Transverse colon (tissue), 4 donors: Measurements from ENCODE around the gene BLNK. TPM values are rescaled to one million over a fixed set of nuclear protein-coding genes. Genes with fewer than 3 reads are reported as not detected.

Source experiments
- DNase-seq: peaks from one replicate; pipeline ENCODE4 v3.0.0-alpha.2; 2019
- H3K27ac ChIP-seq, 4 donors: fragments of 200-600 bp; sonication (generic); 2 replicates each; pipeline ENCODE4 v1.5.1; 2016 to 2018; ENCODE audit warnings: inconsistent platforms in 4 of 4
- H3K27me3 ChIP-seq: fragments of 200-600 bp; sonication (generic); 2 replicates; pipeline ENCODE4 v1.5.1; 2017; ENCODE audit warnings: inconsistent platforms
- H3K36me3 ChIP-seq, 4 donors: fragments of 200-600 bp; sonication (generic); 2 replicates each; pipeline ENCODE4 v1.5.1; 2017 to 2019; ENCODE audit warnings: inconsistent platforms in 4 of 4
- H3K4me1 ChIP-seq, 4 donors: fragments of 200-600 bp; sonication (generic); 2 replicates each; pipeline ENCODE4 v1.5.1; 2017 to 2020; ENCODE audit warnings: inconsistent platforms in 4 of 4
- H3K4me3 ChIP-seq, 4 donors: fragments of 200-600 bp; sonication (generic); 1 replicate in 1 of 4; 2 replicates in 3 of 4; pipeline versions ENCODE4 v1.5.1 to v1.6.1; 2017 to 2019; ENCODE audit warnings: inconsistent platforms in 4 of 4
- H3K9me3 ChIP-seq, 2 donors: fragments of 200-600 bp; sonication (generic); 2 replicates each; pipeline ENCODE4 v1.5.1; 2017 to 2019; ENCODE audit warnings: inconsistent platforms in 2 of 2
- CTCF ChIP-seq, 5 experiments: fragments of 200-600 bp in 3 of 5; fragments of 450-650 bp in 2 of 5; sonication (generic) in 3 of 5; IDR thresholded peaks; 1 replicate in 2 of 5; 2 replicates in 3 of 5; pipeline ENCODE4 v1.5.1; 2016 to 2017; ENCODE audit warnings: antibody characterized with exemption in 5 of 5, inconsistent platforms in 3 of 5, mild to moderate bottlenecking in 2 of 5, moderate library complexity in 1 of 5
- EP300 ChIP-seq: sonication (generic); formaldehyde crosslinking; IDR thresholded peaks from one replicate; pipeline ENCODE4 v1.6.1; 2017; ENCODE audit warnings: antibody characterized with exemption, low read depth
- POLR2A ChIP-seq: fragments of 450-650 bp; IDR thresholded peaks from one replicate; pipeline ENCODE4 v1.6.1; 2016; ENCODE audit warnings: antibody characterized with exemption, mild to moderate bottlenecking, moderate library complexity
- POLR2AphosphoS5 ChIP-seq, 3 donors: sonication (generic); formaldehyde crosslinking; IDR thresholded peaks; one replicate each; pipeline ENCODE4 v1.6.1; 2016; ENCODE audit warnings: antibody characterized with exemption in 3 of 3
- WGBS, 2 donors: methylation state at CpG; one replicate each; pipeline ENCODE4 v1.1.5; 2018; ENCODE audit warnings: low coverage in 1 of 2; 5-methylcytosine and 5-hydroxymethylcytosine counted together
- in situ Hi-C, 4 donors: fragments of 200-750 bp; cut with MboI; loops; one replicate each; pipeline versions ENCODE4 v1.15.0 to v1.15.1; 2017; ENCODE audit warnings: low sequenced_read_pairs in 3 of 4, low pct_ligation_motif_present in 1 of 4, low pct_unique_long_range_greater_than_20kb in 1 of 4
- intact Hi-C: fragments of 100-400 bp; cut with DNase I; formaldehyde crosslinking; loops from one replicate; pipeline ENCODE4 v1.15.1; 2023; ENCODE audit warnings: low total_unique reads
- total RNA-seq, 4 donors: library from RNA; depleted of rRNA; stranded (reverse); fragments of >200 nt; gene quantifications; one replicate each; pipeline ENCODE4 v1.1.0, GENCODE V29; 2016

Gene BLNK
- total RNA-seq, 4 donors from 2014 or later, result 5.6 to 21.8 (median 12.0) TPM

- in situ Hi-C loops (no loop called here), intact Hi-C loops (no loop called here)
- 92 to 96% methylated on average over 1 of the region's 1 CpG for whole genome bisulfite sequencing, 2 donors
- no peaks in the 10 kb centered on the region for H3K27me3 ChIP-seq
- H3K4me1 ChIP-seq, result no peaks in the 10 kb centered on the region
- TF ChIP-seq EP300 (no peak), CTCF (IDR thresholded peaks at IDR 0.05) (no peak), POLR2AphosphoS5 (IDR thresholded peaks at IDR 0.05) (no peak), POLR2A (no peak)
- no peak overlapping the region for H3K4me3 ChIP-seq
- peaks cover 31 to 43% of the 10 kb centered on the region in 2 donors for H3K9me3 ChIP-seq
- H3K27ac ChIP-seq, result no peak overlapping the region
- H3K36me3 ChIP-seq, result no peaks in the 10 kb centered on the region
- DNase-seq, result no peak
Observed at GRCh38 chr10:96172666-96173065, 98.7 kb downstream of the BLNK start.

- H3K4me3 ChIP-seq, result no peak overlapping the region
- in situ Hi-C loops, result no loop called here
- no peaks in the 10 kb centered on the region for H3K36me3 ChIP-seq
- H3K27me3 ChIP-seq, result no peaks in the 10 kb centered on the region
- H3K27ac ChIP-seq, result no peak overlapping the region
- H3K9me3 ChIP-seq, result peaks cover 16 to 29% of the 10 kb centered on the region in 2 donors
- intact Hi-C loops, result no loop called here
- TF ChIP-seq EP300, result no peak
- TF ChIP-seq POLR2A, result no peak
- TF ChIP-seq POLR2AphosphoS5 (IDR thresholded peaks at IDR 0.05), result no peak
- no peak for TF ChIP-seq CTCF (IDR thresholded peaks at IDR 0.05)
- DNase-seq, result no peak
- no peaks in the 10 kb centered on the region for H3K4me1 ChIP-seq
Observed at GRCh38 chr10:96170230-96170629, 101.1 kb downstream of the BLNK start.

GRCh38 chr10:96168546-96168945, 102.8 kb downstream of the BLNK start:
- H3K4me3 ChIP-seq, result no peak overlapping the region
- H3K36me3 ChIP-seq, result no peaks in the 10 kb centered on the region
- no peaks in the 10 kb centered on the region for H3K4me1 ChIP-seq
- intact Hi-C loops (no loop called here), in situ Hi-C loops (no loop called here)
- no peaks in the 10 kb centered on the region for H3K27me3 ChIP-seq
- DNase-seq, result no peak
- no peak overlapping the region for H3K27ac ChIP-seq
- peaks cover 16 to 23% of the 10 kb centered on the region in 2 donors for H3K9me3 ChIP-seq
- 87% methylated on average over 1 of the region's 1 CpG; no CpG with 5 or more reads in 1 of the 2 donors for WGBS, 2 donors
- TF ChIP-seq POLR2AphosphoS5 (IDR thresholded peaks at IDR 0.05), result no peak
- no peak for TF ChIP-seq POLR2A
- TF ChIP-seq CTCF (IDR thresholded peaks at IDR 0.05), result no peak
- TF ChIP-seq EP300, result no peak

- WGBS, 2 donors, result 80 to 94% methylated on average over 1 to 6 of the region's 6 CpGs
- intact Hi-C loops (no loop called here), in situ Hi-C loops (no loop called here)
- no peak for DNase-seq
- no peak overlapping the region for H3K4me3 ChIP-seq
- no peaks in the 10 kb centered on the region for H3K27me3 ChIP-seq
- H3K9me3 ChIP-seq, result peaks cover 12 to 16% of the 10 kb centered on the region in 2 donors
- TF ChIP-seq POLR2A (no peak), EP300 (no peak), POLR2AphosphoS5 (IDR thresholded peaks at IDR 0.05) (no peak), CTCF (IDR thresholded peaks at IDR 0.05) (no peak)
- H3K27ac ChIP-seq, result no peak overlapping the region
- peaks cover 0 to 3% (median 0%) of the 10 kb centered on the region in 4 donors for H3K36me3 ChIP-seq
- no peaks in the 10 kb centered on the region for H3K4me1 ChIP-seq
Observed at GRCh38 chr10:96165726-96166125, 105.6 kb downstream of the BLNK start.
